T-cell (primary cell): Measurements from ENCODE around the gene MYO3A. TPM values are rescaled to one million over a fixed set of nuclear protein-coding genes. Genes with fewer than 3 reads are reported as not detected.

ENCODE experiments used
- ATAC-seq, 4 experiments: fragments of 200-7000 bp in 3 of 4; fragments of 150-1000 bp in 1 of 4; cut with Tn5 transposase; replicated peaks in 1 of 4; 1 replicate in 3 of 4; 2 replicates in 1 of 4; pipeline ENCODE4 v1.10.0; 2021; ENCODE audit warnings: moderate library complexity in 3 of 4, mild to moderate bottlenecking in 2 of 4, moderate number of reproducible peaks in 1 of 4
- CTCF ChIA-PET, 2 donors: fragments of 300-600 bp; sonication (Branson Sonifier 250); formaldehyde crosslinking; loops; one replicate each; lab custom pipeline; 2022; ENCODE audit warnings: antibody characterized with exemption in 2 of 2; lab: Charles Lee
- POLR2A ChIA-PET, 2 donors: fragments of 300-600 bp; sonication (Branson Sonifier 250); formaldehyde crosslinking; loops; one replicate each; lab custom pipeline; 2022; ENCODE audit warnings: antibody characterized with exemption in 2 of 2; lab: Charles Lee
- DNase-seq, 35 experiments: peaks; one replicate each; pipeline versions ENCODE4 v3.0.0 to v3.0.0-alpha.2; 2013 to 2023
- H3K27ac ChIP-seq: one replicate; pipeline ENCODE4 v1.5.1; 2013; ENCODE audit warnings: low read length
- H3K27me3 ChIP-seq, 2 experiments: replicated peaks in 1 of 2; 1 replicate in 1 of 2; 2 replicates in 1 of 2; pipeline versions ENCODE4 v1.6.1 to v1.7.0; 2013; ENCODE audit warnings: low read length in 1 of 2, mixed read lengths in 1 of 2; ENCODE audit not compliant: control insufficient read depth in 2 of 2, insufficient read depth in 2 of 2; ENCODE audit errors: extremely low read depth in 1 of 2
- H3K36me3 ChIP-seq, 2 donors: 1 replicate in 1 of 2; 2 replicates in 1 of 2; pipeline versions ENCODE4 v1.6.1 to v1.7.0; 2013; ENCODE audit warnings: low read length in 1 of 2; ENCODE audit not compliant: control insufficient read depth in 2 of 2, insufficient read depth in 1 of 2; ENCODE audit errors: extremely low read depth in 1 of 2
- H3K4me1 ChIP-seq, 2 experiments: 1 replicate in 1 of 2; 2 replicates in 1 of 2; pipeline versions ENCODE4 v1.6.1 to v1.7.0; 2013; ENCODE audit warnings: low read length in 2 of 2, mixed read lengths in 1 of 2; ENCODE audit not compliant: insufficient read depth in 2 of 2, control insufficient read depth in 1 of 2; ENCODE audit errors: extremely low read depth in 1 of 2
- H3K4me3 ChIP-seq, 2 donors: 1 replicate in 1 of 2; 2 replicates in 1 of 2; pipeline versions ENCODE4 v1.5.1 to v1.7.0; 2013; ENCODE audit warnings: mild to moderate bottlenecking in 2 of 2, low read length in 1 of 2, moderate library complexity in 1 of 2; ENCODE audit not compliant: control insufficient read depth in 1 of 2; ENCODE audit errors: extremely low read depth in 1 of 2
- H3K9me3 ChIP-seq: 2 replicates; pipeline ENCODE4 v1.7.0; 2013
- H3K27ac Mint-ChIP-seq, 2 donors: one replicate each; pipeline ENCODE4 v1.8.0; 2020 to 2021; ENCODE audit warnings: mild to moderate bottlenecking in 2 of 2, mixed read lengths in 2 of 2
- H3K27me3 Mint-ChIP-seq, 2 donors: one replicate each; pipeline ENCODE4 v1.8.0; 2021 to 2022; ENCODE audit warnings: mixed read lengths in 2 of 2
- H3K36me3 Mint-ChIP-seq: one replicate; pipeline ENCODE4 v1.8.0; 2021; ENCODE audit warnings: mixed read lengths
- H3K4me1 Mint-ChIP-seq, 3 donors: one replicate each; pipeline ENCODE4 v1.8.0; 2020 to 2022; ENCODE audit warnings: mixed read lengths in 3 of 3, mild to moderate bottlenecking in 1 of 3
- H3K4me3 Mint-ChIP-seq, 3 donors: one replicate each; pipeline ENCODE4 v1.8.0; 2020 to 2022; ENCODE audit warnings: mild to moderate bottlenecking in 3 of 3, mixed read lengths in 3 of 3, moderate library complexity in 3 of 3
- H3K9me3 Mint-ChIP-seq, 3 donors: one replicate each; pipeline ENCODE4 v1.8.0; 2020 to 2022; ENCODE audit warnings: mixed read lengths in 3 of 3
- WGBS: methylation state at CpG from one replicate; pipeline ENCODE4 v1.1.5; 2013; ENCODE audit warnings: missing lambda C conversion rate; ENCODE audit not compliant: insufficient coverage; 5-methylcytosine and 5-hydroxymethylcytosine counted together
- total RNA-seq, 35 experiments: library from RNA in 6 of 35; stranded (reverse) in 6 of 35; fragments of 120-200 nt in 1 of 35; gene quantifications; one replicate each; pipeline versions ENCODE4 v1.2.1 to v1.2.4 and lab custom pipeline; 2013 to 2026

Gene MYO3A
- total RNA-seq, 5 donors from 2014 or later (not counting 1 experiment from before 2014, with no cell fraction given): 0.16 to 0.46 TPM; not detected in 3

GRCh38 chr10:26222563-26222962 is 288.5 kb downstream of the MYO3A start:
- CTCF ChIA-PET: no interaction called here
- Mint-ChIP-seq H3K9me3 (no peaks in the 10 kb centered on the region), H3K4me1 (peaks cover 7 to 10% (median 10%) of the 10 kb centered on the region in 3 donors), H3K36me3 (no peaks in the 10 kb centered on the region), H3K4me3 (no peak overlapping the region), H3K27me3 (peaks cover 69 to 74% of the 10 kb centered on the region in 2 donors), H3K27ac (no peak overlapping the region)
- DNase-seq (no peak), ATAC-seq (no peak)
- no CpG with 5 or more reads among the region's 3 CpGs for WGBS
- no peak overlapping the region for H3K27ac ChIP-seq
- H3K4me3 ChIP-seq: no peak overlapping the region
- POLR2A ChIA-PET: no interaction called here
- H3K9me3 ChIP-seq: no peaks in the 10 kb centered on the region
- peaks cover 0 to 5% of the 10 kb centered on the region in 2 experiments for H3K4me1 ChIP-seq
- no peaks in the 10 kb centered on the region for H3K36me3 ChIP-seq
- H3K27me3 ChIP-seq: peaks cover 27 to 46% of the 10 kb centered on the region in 2 experiments

GRCh38 chr10:26225322-26225721 is 291.3 kb downstream of the MYO3A start:
- Histone ChIP-seq H3K27me3 (peaks cover 23 to 37% of the 10 kb centered on the region in 2 experiments), H3K36me3 (no peaks in the 10 kb centered on the region), H3K27ac (no peak overlapping the region), H3K9me3 (no peaks in the 10 kb centered on the region), H3K4me3 (no peak overlapping the region), H3K4me1 (no peaks in the 10 kb centered on the region)
- H3K27me3 Mint-ChIP-seq: peaks cover 58 to 62% of the 10 kb centered on the region in 2 donors
- no peaks in the 10 kb centered on the region for H3K9me3 Mint-ChIP-seq
- H3K4me1 Mint-ChIP-seq: no peaks in the 10 kb centered on the region
- H3K4me3 Mint-ChIP-seq: no peak overlapping the region
- POLR2A ChIA-PET: no interaction called here
- ATAC-seq (no peak), DNase-seq (no peak)
- CTCF ChIA-PET: no interaction called here
- H3K36me3 Mint-ChIP-seq: no peaks in the 10 kb centered on the region
- H3K27ac Mint-ChIP-seq: no peak overlapping the region
- WGBS: 77% methylated on average over 3 of the region's 4 CpGs

GRCh38 chr10:26227786-26228185 is 293.8 kb downstream of the MYO3A start:
- peaks cover 37 to 44% of the 10 kb centered on the region in 2 donors for H3K27me3 Mint-ChIP-seq
- H3K27me3 ChIP-seq: peaks cover 11 to 25% of the 10 kb centered on the region in 2 experiments
- ATAC-seq: no peak
- H3K4me3 Mint-ChIP-seq: no peak overlapping the region
- ChIA-PET CTCF (no interaction called here), POLR2A (no interaction called here)
- no peak for DNase-seq
- H3K27ac ChIP-seq: no peak overlapping the region
- H3K36me3 ChIP-seq: no peaks in the 10 kb centered on the region
- H3K9me3 Mint-ChIP-seq: no peaks in the 10 kb centered on the region
- H3K36me3 Mint-ChIP-seq: no peaks in the 10 kb centered on the region
- H3K9me3 ChIP-seq: no peaks in the 10 kb centered on the region
- H3K4me1 Mint-ChIP-seq: no peaks in the 10 kb centered on the region
- H3K4me1 ChIP-seq: no peaks in the 10 kb centered on the region
- no peak overlapping the region for H3K4me3 ChIP-seq
- no peak overlapping the region for H3K27ac Mint-ChIP-seq
- WGBS: 90% methylated on average over 5 of the region's 5 CpGs

- no peaks in the 10 kb centered on the region for H3K4me1 Mint-ChIP-seq
- H3K36me3 Mint-ChIP-seq: no peaks in the 10 kb centered on the region
- H3K27me3 Mint-ChIP-seq: peaks cover 27 to 35% of the 10 kb centered on the region in 2 donors
- POLR2A ChIA-PET: no interaction called here
- Histone ChIP-seq H3K4me1 (no peaks in the 10 kb centered on the region), H3K36me3 (no peaks in the 10 kb centered on the region), H3K9me3 (no peaks in the 10 kb centered on the region), H3K4me3 (no peak overlapping the region), H3K27ac (no peak overlapping the region), H3K27me3 (peaks cover 6 to 17% of the 10 kb centered on the region in 2 experiments)
- ATAC-seq (no peak), DNase-seq (no peak)
- whole genome bisulfite sequencing: 80% methylated on average over 2 of the region's 5 CpGs
- no peak overlapping the region for H3K4me3 Mint-ChIP-seq
- no peak overlapping the region for H3K27ac Mint-ChIP-seq
- CTCF ChIA-PET: no interaction called here
- no peaks in the 10 kb centered on the region for H3K9me3 Mint-ChIP-seq
Measured at GRCh38 chr10:26232174-26232573, 298.1 kb downstream of the MYO3A start.

- Histone ChIP-seq H3K9me3 (no peaks in the 10 kb centered on the region), H3K4me3 (no peak overlapping the region), H3K27ac (no peak overlapping the region), H3K36me3 (no peaks in the 10 kb centered on the region), H3K4me1 (no peaks in the 10 kb centered on the region), H3K27me3 (peaks cover 0 to 14% of the 10 kb centered on the region in 2 experiments)
- H3K27me3 Mint-ChIP-seq: peaks cover 34 to 36% of the 10 kb centered on the region in 2 donors
- ChIA-PET POLR2A (no interaction called here), CTCF (interaction anchor here in 1 of 2 donors (0.6 kb wide), 1 partner anchor 268 kb away, joined by 3 read pairs; no protein-coding TSS in a partner anchor)
- H3K4me1 Mint-ChIP-seq: no peaks in the 10 kb centered on the region
- 60% methylated on average over 4 of the region's 6 CpGs for WGBS
- DNase-seq (no peak), ATAC-seq (no peak)
- H3K4me3 Mint-ChIP-seq: no peak overlapping the region
- no peak overlapping the region for H3K27ac Mint-ChIP-seq
- H3K36me3 Mint-ChIP-seq: no peaks in the 10 kb centered on the region
- H3K9me3 Mint-ChIP-seq: no peaks in the 10 kb centered on the region
Measured at GRCh38 chr10:26235761-26236160, 301.7 kb downstream of the MYO3A start.

GRCh38 chr10:26238378-26238777 is 304.3 kb downstream of the MYO3A start:
- ChIA-PET CTCF (no interaction called here), POLR2A (interaction anchor here in 1 of 2 donors (0.5 kb wide), 1 partner anchor 75 kb away, joined by 3 read pairs; no protein-coding TSS in a partner anchor)
- Mint-ChIP-seq H3K9me3 (no peaks in the 10 kb centered on the region), H3K27me3 (peaks cover 39% of the 10 kb centered on the region in 2 donors), H3K27ac (no peak overlapping the region), H3K4me3 (no peak overlapping the region), H3K4me1 (no peaks in the 10 kb centered on the region), H3K36me3 (no peaks in the 10 kb centered on the region)
- Histone ChIP-seq H3K4me1 (no peaks in the 10 kb centered on the region), H3K4me3 (no peak overlapping the region), H3K27ac (no peak overlapping the region), H3K36me3 (no peaks in the 10 kb centered on the region), H3K27me3 (peaks cover 0 to 14% of the 10 kb centered on the region in 2 experiments), H3K9me3 (no peaks in the 10 kb centered on the region)
- ATAC-seq (no peak), DNase-seq (no peak)
- 46% methylated on average over 2 of the region's 2 CpGs for WGBS
